RWPE1 (cell line): Measurements from ENCODE around the gene TENT5C.

Source experiments
- CTCF ChIA-PET: fragments of 350-600 bp; sonication (Branson Sonifier 250); formaldehyde crosslinking; extraction: SDS; loops from one replicate; lab custom pipeline; 2021; lab: Yijun Ruan, JAX
- POLR2A ChIA-PET: fragments of 400-600 bp; formaldehyde crosslinking; extraction: SDS; loops from one replicate; lab custom pipeline; 2020; ENCODE audit warnings: antibody characterized with exemption; ENCODE audit not compliant: low non-redundant PET; lab: Yijun Ruan, JAX
- DNase-seq: peaks from one replicate; pipeline ENCODE4 v3.0.0; 2012; ENCODE audit warnings: low spot score
- H3K27ac ChIP-seq: fragments of 450-650 bp; 2 replicates; pipeline ENCODE4 v1.5.1; 2017
- TF ChIP-seq, protein P1 (sequence below): fragments of 450-650 bp; conservative IDR thresholded peaks from 2 replicates; pipeline ENCODE4 v1.5.1; 2017; ENCODE audit warnings: low read depth, mild to moderate bottlenecking

TENT5C gene

DNA sequence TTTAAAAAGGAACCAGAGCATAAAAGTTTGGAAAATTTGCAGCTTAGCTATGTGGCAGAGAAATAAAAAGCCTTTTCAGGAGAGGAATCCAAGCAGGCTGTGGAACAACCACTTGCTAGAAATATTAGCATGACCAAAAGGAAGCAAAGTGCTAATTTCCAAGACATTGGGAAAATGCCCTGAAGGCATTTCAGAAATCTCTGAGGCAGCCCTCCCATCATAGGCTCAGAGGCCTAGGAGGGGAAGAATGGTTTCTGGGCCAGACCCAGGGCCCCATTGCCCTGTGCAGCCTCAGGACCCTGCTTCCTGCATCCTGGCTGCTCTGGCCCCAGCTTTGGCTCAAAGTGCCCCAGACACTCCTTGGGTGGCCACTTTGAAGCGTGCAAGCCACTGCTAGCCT is 56.8 kb downstream of the TENT5C start:
- TF ChIP-seq, protein P1, sequence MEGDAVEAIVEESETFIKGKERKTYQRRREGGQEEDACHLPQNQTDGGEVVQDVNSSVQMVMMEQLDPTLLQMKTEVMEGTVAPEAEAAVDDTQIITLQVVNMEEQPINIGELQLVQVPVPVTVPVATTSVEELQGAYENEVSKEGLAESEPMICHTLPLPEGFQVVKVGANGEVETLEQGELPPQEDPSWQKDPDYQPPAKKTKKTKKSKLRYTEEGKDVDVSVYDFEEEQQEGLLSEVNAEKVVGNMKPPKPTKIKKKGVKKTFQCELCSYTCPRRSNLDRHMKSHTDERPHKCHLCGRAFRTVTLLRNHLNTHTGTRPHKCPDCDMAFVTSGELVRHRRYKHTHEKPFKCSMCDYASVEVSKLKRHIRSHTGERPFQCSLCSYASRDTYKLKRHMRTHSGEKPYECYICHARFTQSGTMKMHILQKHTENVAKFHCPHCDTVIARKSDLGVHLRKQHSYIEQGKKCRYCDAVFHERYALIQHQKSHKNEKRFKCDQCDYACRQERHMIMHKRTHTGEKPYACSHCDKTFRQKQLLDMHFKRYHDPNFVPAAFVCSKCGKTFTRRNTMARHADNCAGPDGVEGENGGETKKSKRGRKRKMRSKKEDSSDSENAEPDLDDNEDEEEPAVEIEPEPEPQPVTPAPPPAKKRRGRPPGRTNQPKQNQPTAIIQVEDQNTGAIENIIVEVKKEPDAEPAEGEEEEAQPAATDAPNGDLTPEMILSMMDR: no peak
- no peak for DNase-seq
- POLR2A ChIA-PET: no interaction called here
- CTCF ChIA-PET: no interaction called here
- H3K27ac ChIP-seq: no peak overlapping the region

DNA sequence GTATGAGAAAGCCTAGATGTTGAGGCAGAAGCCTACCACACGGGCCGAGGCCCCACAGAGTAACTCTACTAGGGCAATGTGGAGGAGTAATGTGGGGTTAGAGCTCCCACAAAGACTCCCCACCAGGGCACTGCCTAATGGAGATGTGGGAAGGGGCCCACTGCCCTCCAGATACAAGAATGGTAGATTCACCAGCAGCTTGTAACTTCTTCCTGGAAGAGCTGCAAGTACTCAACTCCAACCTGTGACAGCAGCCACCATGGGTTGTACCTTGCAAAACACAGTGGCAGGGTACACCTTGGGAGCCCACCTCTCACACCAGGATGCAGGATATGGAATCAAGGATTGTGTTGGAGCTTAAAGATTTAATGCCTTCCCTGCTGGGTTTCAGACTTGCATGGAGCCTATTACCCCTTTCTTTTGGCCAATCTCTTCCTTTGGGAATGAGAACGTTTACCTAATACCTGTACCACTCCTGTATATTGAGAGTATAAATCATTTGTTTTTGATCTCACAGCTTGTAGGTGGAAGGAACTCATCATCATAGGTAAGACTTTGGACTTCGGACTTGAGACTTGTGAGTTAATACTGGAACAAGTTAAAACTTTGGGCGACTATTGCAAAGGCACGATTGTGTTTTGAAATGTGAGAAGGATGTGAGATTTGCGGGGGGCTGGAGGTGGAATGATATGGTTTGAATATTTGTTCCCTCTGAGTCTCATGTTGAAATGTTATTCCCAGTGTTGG is 57.5 kb downstream of the TENT5C start:
- H3K27ac ChIP-seq: no peak overlapping the region
- DNase-seq: no peak
- ChIA-PET CTCF (interaction anchor here (0.6 kb wide), 1 partner anchor 44 kb away, joined by 4 read pairs; no protein-coding TSS in a partner anchor), POLR2A (no interaction called here)
- TF ChIP-seq, protein P1: no peak

DNA sequence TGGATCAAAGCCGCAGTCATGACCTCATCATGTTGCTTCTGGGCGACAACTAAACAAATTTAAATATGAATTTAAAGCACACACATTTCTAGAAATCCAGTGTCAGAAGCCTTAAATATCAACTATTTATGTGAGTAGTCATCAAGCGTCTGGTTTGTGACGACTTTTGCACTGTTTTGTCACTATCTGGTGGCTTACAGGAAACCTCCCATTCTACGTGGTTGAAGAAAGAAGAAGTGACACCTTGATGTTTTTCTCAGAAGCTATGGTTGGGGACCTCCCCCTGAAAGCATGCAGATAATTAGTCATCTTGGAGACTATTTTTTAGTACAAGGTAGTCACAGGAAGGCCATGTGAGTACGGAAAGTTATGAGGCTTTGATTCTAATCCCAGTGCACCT is 58.5 kb downstream of the TENT5C start:
- no peak overlapping the region for H3K27ac ChIP-seq

DNA sequence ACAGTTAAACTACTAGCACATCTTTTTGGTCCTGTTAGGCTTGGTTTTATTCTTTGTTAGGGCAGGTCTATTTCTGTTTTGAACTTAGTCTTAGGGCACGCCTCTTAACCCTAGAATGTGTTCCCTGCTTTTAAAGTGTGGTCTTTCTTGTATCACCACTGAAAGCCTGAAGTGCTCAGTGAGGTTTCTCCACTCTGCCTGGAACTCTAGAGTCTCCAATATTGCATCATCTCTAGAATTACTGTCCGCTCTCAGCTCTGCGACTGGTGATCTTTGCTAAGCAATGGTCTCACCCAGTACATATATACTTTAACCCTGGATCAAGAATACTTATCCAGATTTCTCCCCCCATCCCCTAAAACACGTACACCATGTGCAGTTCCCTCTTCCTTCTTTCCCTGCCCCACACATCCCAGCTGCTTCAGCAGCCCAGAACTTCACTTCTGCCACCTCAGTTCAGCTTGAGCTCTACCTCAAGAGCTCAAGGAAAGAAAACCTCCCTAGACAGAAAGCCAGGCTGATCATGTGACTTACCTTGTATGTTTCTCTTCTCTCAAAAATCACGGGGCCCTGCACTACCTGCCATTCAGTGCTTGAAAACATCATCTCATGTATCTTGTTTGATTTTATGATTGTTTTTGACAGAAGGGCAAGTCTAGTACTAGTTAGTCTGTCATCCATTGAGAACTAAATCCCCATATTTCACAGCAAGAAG is 59.9 kb downstream of the TENT5C start:
- TF ChIP-seq, protein P1: no peak
- H3K27ac ChIP-seq: no peak overlapping the region
- ChIA-PET POLR2A (no interaction called here), CTCF (interaction anchor here (0.6 to 0.7 kb wide), 2 partner anchors 28 to 1626 kb away, joined by 3 read pairs; no protein-coding TSS in a partner anchor)
- no peak for DNase-seq

More for the DNA sequence above, 58.5 kb downstream of the TENT5C start:
- POLR2A ChIA-PET: no interaction called here
- DNase-seq: no peak
- CTCF ChIA-PET: no interaction called here
- TF ChIP-seq, protein P1: no peak

DNA sequence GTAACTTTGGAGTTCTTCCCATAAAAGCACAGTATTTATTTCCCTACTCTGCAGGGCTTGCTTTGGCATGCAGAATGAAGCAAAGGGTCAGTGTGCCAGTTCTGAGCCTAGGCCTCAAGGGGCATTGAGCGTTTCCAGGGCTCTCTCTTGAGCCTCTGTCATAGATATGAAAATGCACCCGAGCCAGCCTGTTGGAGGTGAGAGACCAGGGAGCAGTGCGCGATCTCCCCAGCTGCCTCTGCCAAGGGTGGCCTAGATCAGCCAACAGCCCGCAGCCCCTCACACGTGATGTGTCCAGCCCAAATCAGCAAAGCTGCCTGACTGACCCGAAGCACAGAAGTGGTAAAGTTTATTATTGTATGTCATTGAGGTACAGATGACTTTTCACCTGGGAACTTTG is 63.7 kb downstream of the TENT5C start:
- POLR2A ChIA-PET: no interaction called here
- CTCF ChIA-PET: no interaction called here

More for the DNA sequence above, 63.7 kb downstream of the TENT5C start:
- no peak overlapping the region for H3K27ac ChIP-seq
- DNase-seq: no peak
- TF ChIP-seq, protein P1: no peak
